Ovary (tissue), 9 donors: ENCODE measurements around the gene RBM42. TPM values are rescaled to one million over a fixed set of nuclear protein-coding genes. Genes with fewer than 3 reads are reported as not detected.
A peak's percentile ranks its signal among the peaks of the same experiment; 100 is the strongest.

Experiments
- DNase-seq, 5 donors: peaks; one replicate each; pipeline ENCODE4 v3.0.0-alpha.2; 2019 to 2020
- H3K27ac ChIP-seq, 2 donors: fragments of 200-600 bp; one replicate each; pipeline versions ENCODE4 v1.5.1 to v1.8.0; 2019 to 2022
- H3K27me3 ChIP-seq: fragments of 200-600 bp; one replicate; pipeline ENCODE4 v1.8.0; 2022
- H3K36me3 ChIP-seq: fragments of 200-600 bp; sonication (generic); one replicate; pipeline ENCODE4 v1.5.1; 2019
- H3K4me1 ChIP-seq: one replicate; pipeline ENCODE4 v1.8.1; 2013; ENCODE audit warnings: mild to moderate bottlenecking, moderate library complexity; ENCODE audit not compliant: insufficient read depth
- H3K4me3 ChIP-seq: fragments of 200-600 bp; sonication (generic); one replicate; pipeline ENCODE4 v1.5.1; 2017
- H3K9me3 ChIP-seq, 2 donors: fragments of 200-600 bp in 1 of 2; sonication (generic) in 1 of 2; one replicate each; pipeline versions ENCODE4 v1.5.1 to v1.8.1; 2013 to 2019; ENCODE audit warnings: mild to moderate bottlenecking in 1 of 2, moderate library complexity in 1 of 2
- EP300 ChIP-seq: sonication (generic); formaldehyde crosslinking; IDR thresholded peaks from one replicate; pipeline ENCODE4 v1.6.1; 2017; ENCODE audit warnings: antibody characterized with exemption
- POLR2A ChIP-seq: fragments of 450-650 bp; IDR thresholded peaks from one replicate; pipeline ENCODE4 v1.6.1; 2017; ENCODE audit warnings: antibody characterized with exemption, mild to moderate bottlenecking, moderate library complexity
- WGBS, 3 donors: extraction: QIAGEN DNeasy Blood & Tissue Kit in 1 of 3; methylation state at CpG; one replicate each; pipeline versions ENCODE4 v1.1.5 to v1.1.7; 2013 to 2017; 5-methylcytosine and 5-hydroxymethylcytosine counted together
- intact Hi-C, 4 donors: fragments of 100-400 bp; cut with DNase I; formaldehyde crosslinking; loops; one replicate each; pipeline versions ENCODE4 v1.11.0 to v1.15.1; 2022 to 2023
- polyA plus RNA-seq, 2 donors: library from polyadenylated mRNA; stranded (reverse); fragments of 200-250 nt in 1 of 2; fragments of 350-450 nt in 1 of 2; fragmentation: Illumina TruSeq in 1 of 2; extraction: RNeasy Lipid Tissue Mini Kit (QIAGEN cat#74804) in 1 of 2; gene quantifications; one replicate each; pipeline ENCODE4 v1.2.3, GENCODE V29; 2013 to 2014
- total RNA-seq, 7 donors: library from RNA; depleted of rRNA in 2 of 7; stranded (reverse); fragments of >200 nt in 2 of 7; fragmentation: NEBNext Ultra II Directional in 3 of 7; extraction: Animal tissue kit (Norgen Biotek cat#: 25700) in 3 of 7; gene quantifications; one replicate each; pipeline versions ENCODE4 v1.1.0 to v1.2.4, GENCODE V29; 2016 to 2023
- TF ChIP-seq, protein P1 (sequence below), 3 donors: fragments of 450-650 bp in 2 of 3; fragments of 200-600 bp in 1 of 3; IDR thresholded peaks; one replicate each; pipeline versions ENCODE4 v1.5.1 to v1.8.0; 2016 to 2022; ENCODE audit warnings: antibody characterized with exemption in 3 of 3, mild to moderate bottlenecking in 1 of 3
- donor health status: DM: no; HTN: no; CAD: no; lungs with moderate emphysema.
- donor health status: DM: no; HTN: no; CAD: no.
- donor health status: Bipolar disorder and iron deficiency.
- donor health status: DM: yes; HTN: yes; CAD: no.
- donor health status: DM: no; HTN: no; CAD: no.
- donor health status: DM: yes; HTN: yes; CAD: no.

RBM42 gene
- total and polyA plus RNA-seq, 9 donors = 6.1 to 90.4 (median 75.3) TPM

- H3K27ac ChIP-seq = no peak overlapping the region
- H3K9me3 ChIP-seq = no peaks in the 10 kb centered on the region
- no peaks in the 10 kb centered on the region for H3K27me3 ChIP-seq
- TF ChIP-seq, protein P1, sequence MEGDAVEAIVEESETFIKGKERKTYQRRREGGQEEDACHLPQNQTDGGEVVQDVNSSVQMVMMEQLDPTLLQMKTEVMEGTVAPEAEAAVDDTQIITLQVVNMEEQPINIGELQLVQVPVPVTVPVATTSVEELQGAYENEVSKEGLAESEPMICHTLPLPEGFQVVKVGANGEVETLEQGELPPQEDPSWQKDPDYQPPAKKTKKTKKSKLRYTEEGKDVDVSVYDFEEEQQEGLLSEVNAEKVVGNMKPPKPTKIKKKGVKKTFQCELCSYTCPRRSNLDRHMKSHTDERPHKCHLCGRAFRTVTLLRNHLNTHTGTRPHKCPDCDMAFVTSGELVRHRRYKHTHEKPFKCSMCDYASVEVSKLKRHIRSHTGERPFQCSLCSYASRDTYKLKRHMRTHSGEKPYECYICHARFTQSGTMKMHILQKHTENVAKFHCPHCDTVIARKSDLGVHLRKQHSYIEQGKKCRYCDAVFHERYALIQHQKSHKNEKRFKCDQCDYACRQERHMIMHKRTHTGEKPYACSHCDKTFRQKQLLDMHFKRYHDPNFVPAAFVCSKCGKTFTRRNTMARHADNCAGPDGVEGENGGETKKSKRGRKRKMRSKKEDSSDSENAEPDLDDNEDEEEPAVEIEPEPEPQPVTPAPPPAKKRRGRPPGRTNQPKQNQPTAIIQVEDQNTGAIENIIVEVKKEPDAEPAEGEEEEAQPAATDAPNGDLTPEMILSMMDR (IDR thresholded peaks at IDR 0.05) = no peak
- TF ChIP-seq EP300 (no peak), POLR2A (no peak)
- no peaks in the 10 kb centered on the region for H3K36me3 ChIP-seq
- DNase-seq = no peak
- WGBS, 3 donors = 70 to 87% (median 72%) methylated on average over 6 of the region's 6 CpGs
- no peak overlapping the region for H3K4me3 ChIP-seq
- intact Hi-C loops = loop anchor here in 2 of 4 donors (10.0 kb wide), 2 partner anchors 65 to 345 kb away; partner anchors contain the start of genes TMEM147 (in 1 of the 2) and USF2 (in 1 of the 2)
- H3K4me1 ChIP-seq = peaks cover 5% of the 10 kb centered on the region
These were observed 18.9 kb upstream of the RBM42 start for GRCh38 chr19:35609851-35610353.

DNA sequence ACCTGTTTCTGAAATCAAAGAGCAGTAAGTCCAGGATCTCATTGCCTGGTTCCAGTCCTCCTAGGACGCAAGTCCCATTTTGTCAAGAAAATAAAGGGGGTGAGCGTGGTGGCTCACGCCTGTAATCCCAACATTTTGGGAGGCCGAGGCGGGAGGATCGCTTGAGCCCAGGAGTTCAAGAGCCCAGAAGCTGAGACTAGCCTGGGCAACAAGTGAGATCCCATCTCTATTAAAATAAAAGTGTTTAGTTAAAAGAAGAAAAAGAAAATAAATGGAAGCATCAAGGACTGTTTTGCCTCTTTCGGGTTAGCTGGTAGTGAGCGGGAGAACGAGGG, 16.6 kb upstream of the RBM42 start:
- Histone ChIP-seq H3K4me1 (peaks cover 5% of the 10 kb centered on the region), H3K27ac (peak overlapping the region in 1 of 2 donors; percentile 85), H3K36me3 (no peaks in the 10 kb centered on the region), H3K27me3 (no peaks in the 10 kb centered on the region), H3K4me3 (peak overlapping the region; percentile 77), H3K9me3 (no peaks in the 10 kb centered on the region)
- no peak for TF ChIP-seq EP300
- no peak for TF ChIP-seq POLR2A
- TF ChIP-seq, protein P1 (IDR thresholded peaks at IDR 0.05) = no peak
- no peak for DNase-seq
- 25 to 31% (median 29%) methylated on average over 9 of the region's 9 CpGs for WGBS, 3 donors
- intact Hi-C loops = loop anchor here in 2 of 4 donors (10.0 kb wide), 2 partner anchors 67 to 347 kb away; partner anchors contain the start of genes TMEM147 (in 1 of the 2) and USF2 (in 1 of the 2)

- H3K27ac ChIP-seq = peak within 1 kb of the TSS; percentile 23 to 85
- peak within 1 kb of the TSS; percentile 77 for H3K4me3 ChIP-seq
- no peaks in the 10 kb centered on the region for H3K27me3 ChIP-seq
- DNase-seq = peak; percentile 89 to 97 (median 95)
- H3K36me3 ChIP-seq = no peaks in the 10 kb centered on the region
- TF ChIP-seq EP300 (no peak), POLR2A (peak; percentile 63)
- TF ChIP-seq, protein P1 (IDR thresholded peaks at IDR 0.05) = peak in 2 of 3 donors; percentile 46 to 55
- no peaks in the 10 kb centered on the region for H3K9me3 ChIP-seq
- WGBS, 3 donors = 0 to 1% (median 0%) methylated on average over 34 to 47 of the region's 47 CpGs
- intact Hi-C loops = loop anchor here in 2 of 4 donors (10.0 kb wide), 2 partner anchors 68 to 348 kb away; partner anchors contain the start of genes TMEM147 (in 1 of the 2) and USF2 (in 1 of the 2)
- H3K4me1 ChIP-seq = peaks cover 5% of the 10 kb centered on the region
These were observed 16.1 kb upstream of the RBM42 start, which contains the start of gene HAUS5 for GRCh38 chr19:35612559-35613321. Gene HAUS5, plus strand, starts transcription at chr19:35612735. Its CDS starts 60 bp downstream, at chr19:35612795.

- Histone ChIP-seq H3K36me3 (no peaks in the 10 kb centered on the region), H3K27ac (no peak overlapping the region), H3K27me3 (no peaks in the 10 kb centered on the region), H3K4me1 (peaks cover 5% of the 10 kb centered on the region), H3K9me3 (no peaks in the 10 kb centered on the region), H3K4me3 (no peak overlapping the region)
- intact Hi-C loops = loop anchor here in 2 of 4 donors (10.0 kb wide), 2 partner anchors 69 to 349 kb away; partner anchors contain the start of genes TMEM147 (in 1 of the 2) and USF2 (in 1 of the 2)
- no peak for DNase-seq
- TF ChIP-seq, protein P1 (IDR thresholded peaks at IDR 0.05) = no peak
- TF ChIP-seq EP300 = no peak
- TF ChIP-seq POLR2A = no peak
- WGBS, 3 donors = 65 to 86% (median 67%) methylated on average over 1 of the region's 1 CpG
These were observed 15.3 kb upstream of the RBM42 start for GRCh38 chr19:35613574-35613973.
